GM10248 (cell line): ENCODE measurements around the gene ZNF579.

Experiments used
- CTCF ChIA-PET: fragments of 300-600 bp; sonication (Branson Sonifier 250); formaldehyde crosslinking; extraction: SDS; loops from one replicate; lab custom pipeline; 2021; ENCODE audit warnings: antibody characterized with exemption; lab: Yijun Ruan, JAX
- POLR2A ChIA-PET: fragments of 350-650 bp; sonication (Branson Sonifier 250); formaldehyde crosslinking; extraction: SDS; loops from one replicate; lab custom pipeline; 2020; ENCODE audit warnings: antibody characterized with exemption; lab: Yijun Ruan, JAX
- DNase-seq: peaks from one replicate; pipeline ENCODE4 v3.0.0; 2012; ENCODE audit errors: extremely low spot score
- CTCF ChIP-seq: IDR thresholded peaks from 2 replicates; pipeline ENCODE4 v1.5.1; 2012; ENCODE audit warnings: mild to moderate bottlenecking, low read depth; ENCODE audit errors: extremely low read depth, missing control alignments, control extremely low read depth

The ZNF579 gene

GRCh38 chr19:55552620-55553019 lies 28.0 kb downstream of the ZNF579 start:
- POLR2A ChIA-PET: no interaction called here
- CTCF ChIA-PET: interaction anchor here (1.1 to 1.6 kb wide), 2 partner anchors 20 to 49 kb away, joined by 3 to 4 read pairs; no protein-coding TSS in a partner anchor
- no peak for TF ChIP-seq CTCF
- DNase-seq: no peak

GRCh38 chr19:55552206-55552605 lies 28.4 kb downstream of the ZNF579 start:
- no peak for DNase-seq
- POLR2A ChIA-PET: no interaction called here
- CTCF ChIA-PET: interaction anchor here (1.1 to 1.6 kb wide), 2 partner anchors 20 to 49 kb away, joined by 3 to 4 read pairs; no protein-coding TSS in a partner anchor
- no peak for TF ChIP-seq CTCF

- DNase-seq: no peak
- CTCF ChIA-PET: interaction anchor here (1.0 to 1.2 kb wide), 2 partner anchors 8 to 83 kb away, joined by 3 read pairs; no protein-coding TSS in a partner anchor
- no peak for TF ChIP-seq CTCF
- POLR2A ChIA-PET: no interaction called here
Observed at GRCh38 chr19:55550321-55550650, 30.4 kb downstream of the ZNF579 start.

GRCh38 chr19:55549500-55550320 lies 30.9 kb downstream of the ZNF579 start:
- no peak for TF ChIP-seq CTCF
- ChIA-PET POLR2A (no interaction called here), CTCF (interaction anchor here (0.9 to 1.2 kb wide), 3 partner anchors 8 to 83 kb away, joined by 3 read pairs; no protein-coding TSS in a partner anchor)
- no peak for DNase-seq

- no peak for DNase-seq
- TF ChIP-seq CTCF: no peak
- CTCF ChIA-PET: interaction anchor here (1.5 to 1.9 kb wide), 2 partner anchors 59 to 80 kb away, joined by 3 to 5 read pairs; no protein-coding TSS in a partner anchor
- POLR2A ChIA-PET: no interaction called here
Observed at GRCh38 chr19:55546822-55547614, 33.6 kb downstream of the ZNF579 start.

GRCh38 chr19:55546011-55546410 lies 34.6 kb downstream of the ZNF579 start:
- POLR2A ChIA-PET: no interaction called here
- CTCF ChIA-PET: no interaction called here

More at GRCh38 chr19:55546011-55546410, 34.6 kb downstream of the ZNF579 start:
- no peak for DNase-seq
- no peak for TF ChIP-seq CTCF
